RWPE2 (cell line): ENCODE results near the gene RNASE4.

ENCODE experiments used
- ATAC-seq: fragments of 200-7000 bp; cut with Tn5 transposase; 3 replicates; pipeline ENCODE4 v1.9.1; 2021; ENCODE audit warnings: low read depth
- DNase-seq: peaks from one replicate; pipeline ENCODE4 v3.0.0-alpha.2; 2020; ENCODE audit warnings: low spot score
- H3K27ac ChIP-seq: fragments of 450-650 bp; 2 replicates; pipeline ENCODE4 v1.5.1; 2017; ENCODE audit warnings: mild to moderate bottlenecking; ENCODE audit not compliant: poor library complexity, severe bottlenecking
- H3K27me3 ChIP-seq: fragments of 250-450 bp; sonication (Bioruptor Pico); 2 replicates; pipeline ENCODE4 v1.5.1; 2021; ENCODE audit warnings: mild to moderate bottlenecking, moderate library complexity; ENCODE audit not compliant: insufficient read depth, poor library complexity, severe bottlenecking
- H3K36me3 ChIP-seq: fragments of 250-450 bp; sonication (Bioruptor Pico); 2 replicates; pipeline ENCODE4 v1.5.1; 2020; ENCODE audit warnings: low read depth, mild to moderate bottlenecking, moderate library complexity
- H3K4me1 ChIP-seq: fragments of 250-450 bp; sonication (Bioruptor Pico); 2 replicates; pipeline ENCODE4 v1.5.1; 2021; ENCODE audit warnings: mild to moderate bottlenecking, moderate library complexity; ENCODE audit not compliant: insufficient read depth, poor library complexity, severe bottlenecking
- H3K4me3 ChIP-seq: fragments of 250-450 bp; sonication (Bioruptor Pico); 2 replicates; pipeline ENCODE4 v1.5.1; 2021; ENCODE audit warnings: mild to moderate bottlenecking, moderate library complexity; ENCODE audit not compliant: severe bottlenecking
- H3K9me3 ChIP-seq: fragments of 250-450 bp; sonication (Bioruptor Pico); 2 replicates; pipeline ENCODE4 v1.5.1; 2021; ENCODE audit warnings: mild to moderate bottlenecking, moderate library complexity; ENCODE audit not compliant: severe bottlenecking
- TF ChIP-seq, protein P1 (sequence below): fragments of 450-650 bp; IDR thresholded peaks from one replicate; pipeline ENCODE4 v1.5.1; 2017; ENCODE audit warnings: mild to moderate bottlenecking, moderate library complexity; ENCODE audit not compliant: poor library complexity, severe bottlenecking

Gene RNASE4

DNA sequence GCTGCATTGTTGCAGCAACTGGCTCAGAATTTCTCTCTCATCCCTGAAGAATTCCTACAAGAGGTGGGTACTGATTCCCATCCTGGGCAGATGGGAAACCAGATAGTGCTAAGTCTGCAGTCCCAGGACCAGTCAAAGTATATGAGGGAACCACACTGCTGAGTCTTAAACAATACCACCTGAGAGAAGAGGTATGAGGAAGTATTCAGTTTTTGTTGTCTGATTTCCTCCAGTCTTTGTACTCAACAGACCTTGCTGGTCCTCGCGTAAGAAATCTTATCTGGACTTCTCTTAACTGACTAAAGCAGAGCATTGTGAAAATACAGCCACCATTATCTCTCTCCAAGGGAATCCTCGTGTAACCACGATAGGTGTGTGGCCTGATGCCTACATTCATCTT is 57.8 kb downstream of the RNASE4 start:
- no peaks in the 10 kb centered on the region for H3K9me3 ChIP-seq
- no peaks in the 10 kb centered on the region for H3K27me3 ChIP-seq
- H3K4me1 ChIP-seq = no peaks in the 10 kb centered on the region
- no peaks in the 10 kb centered on the region for H3K36me3 ChIP-seq
- DNase-seq (no peak), ATAC-seq (no peak)
- H3K27ac ChIP-seq = no peak overlapping the region
- H3K4me3 ChIP-seq = no peak overlapping the region
- TF ChIP-seq, protein P1, sequence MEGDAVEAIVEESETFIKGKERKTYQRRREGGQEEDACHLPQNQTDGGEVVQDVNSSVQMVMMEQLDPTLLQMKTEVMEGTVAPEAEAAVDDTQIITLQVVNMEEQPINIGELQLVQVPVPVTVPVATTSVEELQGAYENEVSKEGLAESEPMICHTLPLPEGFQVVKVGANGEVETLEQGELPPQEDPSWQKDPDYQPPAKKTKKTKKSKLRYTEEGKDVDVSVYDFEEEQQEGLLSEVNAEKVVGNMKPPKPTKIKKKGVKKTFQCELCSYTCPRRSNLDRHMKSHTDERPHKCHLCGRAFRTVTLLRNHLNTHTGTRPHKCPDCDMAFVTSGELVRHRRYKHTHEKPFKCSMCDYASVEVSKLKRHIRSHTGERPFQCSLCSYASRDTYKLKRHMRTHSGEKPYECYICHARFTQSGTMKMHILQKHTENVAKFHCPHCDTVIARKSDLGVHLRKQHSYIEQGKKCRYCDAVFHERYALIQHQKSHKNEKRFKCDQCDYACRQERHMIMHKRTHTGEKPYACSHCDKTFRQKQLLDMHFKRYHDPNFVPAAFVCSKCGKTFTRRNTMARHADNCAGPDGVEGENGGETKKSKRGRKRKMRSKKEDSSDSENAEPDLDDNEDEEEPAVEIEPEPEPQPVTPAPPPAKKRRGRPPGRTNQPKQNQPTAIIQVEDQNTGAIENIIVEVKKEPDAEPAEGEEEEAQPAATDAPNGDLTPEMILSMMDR = no peak

DNA sequence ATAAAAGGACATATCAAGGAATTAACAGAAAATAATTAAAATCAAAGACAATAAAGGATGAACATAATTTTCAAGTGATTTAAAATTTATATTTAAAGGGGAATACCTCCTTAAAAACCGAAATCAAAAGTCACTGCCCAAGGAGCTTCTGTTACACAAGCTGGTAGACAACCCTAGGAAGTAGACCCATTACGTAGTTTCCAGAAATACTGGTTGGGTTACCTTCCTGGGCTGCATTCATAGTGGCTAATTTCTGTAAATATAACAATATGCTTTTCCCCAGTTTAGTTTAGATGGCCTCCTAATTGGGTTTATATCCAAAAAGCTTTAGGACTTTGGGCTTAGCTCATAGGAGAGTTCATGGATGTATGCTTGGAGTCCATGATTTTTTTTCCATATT is 59.2 kb downstream of the RNASE4 start:
- DNase-seq (no peak), ATAC-seq (no peak)
- Histone ChIP-seq H3K9me3 (no peaks in the 10 kb centered on the region), H3K27ac (no peak overlapping the region), H3K27me3 (no peaks in the 10 kb centered on the region), H3K36me3 (no peaks in the 10 kb centered on the region), H3K4me1 (no peaks in the 10 kb centered on the region), H3K4me3 (no peak overlapping the region)
- TF ChIP-seq, protein P1 = no peak

DNA sequence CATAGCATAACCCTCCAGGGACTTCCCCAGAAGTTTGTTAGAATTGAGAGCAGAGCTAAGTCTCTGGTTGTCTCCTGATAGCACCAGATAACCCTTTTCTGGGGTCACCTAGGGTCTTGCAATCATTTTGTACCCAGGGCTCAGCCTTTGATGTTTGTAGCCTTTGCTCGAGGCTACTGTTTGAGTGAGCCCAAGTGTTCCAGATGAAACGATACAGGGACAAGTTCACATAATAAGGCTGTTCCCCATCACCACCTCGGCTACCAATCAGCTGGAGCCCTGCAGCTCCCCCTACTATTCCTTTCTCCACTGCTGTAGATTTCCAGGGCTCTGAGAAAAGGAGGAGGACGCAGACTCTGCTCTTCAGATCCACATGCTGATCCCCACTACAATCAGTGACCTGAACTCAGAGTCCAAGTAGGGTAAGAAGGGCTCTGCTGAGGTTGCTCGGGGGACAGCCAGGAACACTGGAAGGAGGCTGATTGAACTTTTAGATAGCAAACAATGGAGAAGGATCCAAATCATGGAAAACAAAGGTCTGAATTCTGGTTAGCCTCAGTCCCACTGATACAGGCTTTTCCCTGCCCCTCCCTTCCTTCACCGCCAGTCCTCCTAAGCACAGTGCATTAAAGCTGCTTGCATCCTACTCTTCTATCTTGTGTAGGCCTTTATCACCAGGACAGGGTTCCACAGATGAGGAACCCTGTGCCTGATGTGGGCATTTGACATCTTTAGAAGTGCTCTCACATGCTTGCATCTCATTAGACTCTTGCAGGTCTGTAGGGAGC is 61.4 kb downstream of the RNASE4 start, which contains the start of gene EDDM3A:
Gene EDDM3A, plus strand, starts transcription at position 317 of the 788 bp plus-strand sequence. CDS start 1,694 bp downstream, outside the sequence.
- TF ChIP-seq, protein P1 = no peak
- H3K36me3 ChIP-seq = no peaks in the 10 kb centered on the region
- no peak for ATAC-seq
- H3K27ac ChIP-seq = no peak within 1 kb of the TSS
- H3K4me3 ChIP-seq = no peak within 1 kb of the TSS
- H3K27me3 ChIP-seq = no peaks in the 10 kb centered on the region
- DNase-seq = no peak
- H3K9me3 ChIP-seq = no peaks in the 10 kb centered on the region
- H3K4me1 ChIP-seq = no peaks in the 10 kb centered on the region

DNA sequence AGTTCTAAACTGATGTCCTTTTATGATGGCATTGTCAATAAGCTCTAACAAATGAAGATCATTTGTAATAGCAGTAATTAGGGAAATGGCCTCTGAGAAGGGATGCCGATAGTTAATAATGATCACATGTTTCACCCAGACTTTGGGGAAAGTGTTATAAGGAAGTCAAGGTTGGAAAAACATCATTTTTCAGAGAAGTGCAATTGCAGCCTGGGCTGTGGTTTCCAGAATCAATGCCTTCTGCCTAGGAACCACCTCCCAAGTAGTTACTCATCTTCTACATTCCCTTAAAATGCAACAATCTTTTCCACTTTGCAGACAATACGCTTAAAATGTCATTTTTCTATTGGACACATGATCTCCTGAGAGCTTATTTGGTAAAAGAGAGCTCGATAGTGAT is 62.2 kb downstream of the RNASE4 start:
- ATAC-seq = no peak
- no peak for DNase-seq
- Histone ChIP-seq H3K27me3 (no peaks in the 10 kb centered on the region), H3K4me1 (no peaks in the 10 kb centered on the region), H3K27ac (no peak overlapping the region), H3K9me3 (peaks cover under 1% of the 10 kb centered on the region), H3K36me3 (no peaks in the 10 kb centered on the region), H3K4me3 (no peak overlapping the region)
- TF ChIP-seq, protein P1 = no peak

GRCh38 chr14:20748439-20748838 is 64.1 kb downstream of the RNASE4 start:
- Histone ChIP-seq H3K27me3 (no peaks in the 10 kb centered on the region), H3K4me3 (no peak overlapping the region), H3K27ac (no peak overlapping the region), H3K9me3 (peaks cover 10% of the 10 kb centered on the region), H3K36me3 (no peaks in the 10 kb centered on the region), H3K4me1 (no peaks in the 10 kb centered on the region)
- TF ChIP-seq, protein P1 = no peak
- no peak for DNase-seq
- no peak for ATAC-seq
